Tibial artery (tissue), 4 donors: ENCODE measurements around the gene XPO1.

Experiments used
- DNase-seq, 2 donors: peaks; one replicate each; pipeline ENCODE4 v3.0.0-alpha.2; 2019
- H3K27ac ChIP-seq, 2 donors: fragments of 200-600 bp; sonication (generic) in 1 of 2; 1 replicate in 1 of 2; 2 replicates in 1 of 2; pipeline ENCODE4 v1.5.1; 2018 to 2019; ENCODE audit warnings: mild to moderate bottlenecking in 1 of 2
- H3K27me3 ChIP-seq, 2 donors: fragments of 200-600 bp; sonication (generic) in 1 of 2; one replicate each; pipeline versions ENCODE4 v1.5.1 to v1.6.0; 2016 to 2019
- H3K36me3 ChIP-seq, 3 donors: fragments of 200-600 bp; sonication (generic) in 2 of 3; one replicate each; pipeline ENCODE4 v1.5.1; 2016 to 2019; ENCODE audit warnings: mild to moderate bottlenecking in 2 of 3
- H3K4me1 ChIP-seq, 4 donors: fragments of 200-600 bp; sonication (generic) in 2 of 4; 1 replicate in 3 of 4; 2 replicates in 1 of 4; pipeline ENCODE4 v1.5.1; 2016 to 2019
- H3K4me3 ChIP-seq, 2 donors: fragments of 200-600 bp; sonication (generic) in 1 of 2; 1 replicate in 1 of 2; 2 replicates in 1 of 2; pipeline ENCODE4 v1.5.1; 2018 to 2019; ENCODE audit warnings: mild to moderate bottlenecking in 2 of 2
- H3K9me3 ChIP-seq, 3 donors: fragments of 200-600 bp; sonication (generic) in 1 of 3; one replicate each; pipeline ENCODE4 v1.5.1; 2016 to 2019
- intact Hi-C: fragments of 100-400 bp; cut with DNase I; formaldehyde crosslinking; loops from one replicate; pipeline ENCODE4 v1.15.0; 2023; ENCODE audit warnings: low total_unique reads
- TF ChIP-seq, protein P1 (sequence below), 2 experiments: fragments of 200-600 bp in 1 of 2; fragments of 450-650 bp in 1 of 2; IDR thresholded peaks; one replicate each; pipeline ENCODE4 v1.5.1; 2017 to 2019; ENCODE audit warnings: antibody characterized with exemption in 2 of 2, mild to moderate bottlenecking in 1 of 2, moderate library complexity in 1 of 2

XPO1 gene

DNA sequence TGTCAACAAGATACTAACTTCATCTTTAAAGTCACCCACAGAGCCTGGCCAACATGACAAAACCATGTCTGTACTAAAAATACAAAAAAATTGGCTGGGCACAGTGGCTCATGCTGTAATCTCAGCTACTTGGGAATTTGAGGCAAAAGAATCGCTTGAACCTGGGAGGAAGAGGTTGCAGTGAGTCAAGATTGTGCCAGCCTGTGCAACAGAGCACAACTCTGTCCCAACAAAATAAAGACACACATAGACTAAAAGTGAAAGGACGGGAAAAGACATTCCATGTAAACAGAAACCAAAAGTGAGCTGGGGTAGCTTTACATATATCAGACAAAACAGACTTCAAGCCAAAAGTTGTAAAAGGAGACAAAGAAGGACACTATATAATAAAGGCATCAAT lies 102.1 kb downstream of the XPO1 start:
- intact Hi-C loops, result no loop called here
- H3K27ac ChIP-seq, result no peak overlapping the region
- TF ChIP-seq, protein P1, sequence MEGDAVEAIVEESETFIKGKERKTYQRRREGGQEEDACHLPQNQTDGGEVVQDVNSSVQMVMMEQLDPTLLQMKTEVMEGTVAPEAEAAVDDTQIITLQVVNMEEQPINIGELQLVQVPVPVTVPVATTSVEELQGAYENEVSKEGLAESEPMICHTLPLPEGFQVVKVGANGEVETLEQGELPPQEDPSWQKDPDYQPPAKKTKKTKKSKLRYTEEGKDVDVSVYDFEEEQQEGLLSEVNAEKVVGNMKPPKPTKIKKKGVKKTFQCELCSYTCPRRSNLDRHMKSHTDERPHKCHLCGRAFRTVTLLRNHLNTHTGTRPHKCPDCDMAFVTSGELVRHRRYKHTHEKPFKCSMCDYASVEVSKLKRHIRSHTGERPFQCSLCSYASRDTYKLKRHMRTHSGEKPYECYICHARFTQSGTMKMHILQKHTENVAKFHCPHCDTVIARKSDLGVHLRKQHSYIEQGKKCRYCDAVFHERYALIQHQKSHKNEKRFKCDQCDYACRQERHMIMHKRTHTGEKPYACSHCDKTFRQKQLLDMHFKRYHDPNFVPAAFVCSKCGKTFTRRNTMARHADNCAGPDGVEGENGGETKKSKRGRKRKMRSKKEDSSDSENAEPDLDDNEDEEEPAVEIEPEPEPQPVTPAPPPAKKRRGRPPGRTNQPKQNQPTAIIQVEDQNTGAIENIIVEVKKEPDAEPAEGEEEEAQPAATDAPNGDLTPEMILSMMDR (IDR thresholded peaks at IDR 0.05), result no peak
- H3K4me1 ChIP-seq, result peaks cover 0 to 53% (median 25%) of the 10 kb centered on the region in 4 donors
- H3K4me3 ChIP-seq, result no peak overlapping the region
- H3K27me3 ChIP-seq, result no peaks in the 10 kb centered on the region
- H3K36me3 ChIP-seq, result no peaks in the 10 kb centered on the region
- H3K9me3 ChIP-seq, result no peaks in the 10 kb centered on the region
- no peak for DNase-seq

DNA sequence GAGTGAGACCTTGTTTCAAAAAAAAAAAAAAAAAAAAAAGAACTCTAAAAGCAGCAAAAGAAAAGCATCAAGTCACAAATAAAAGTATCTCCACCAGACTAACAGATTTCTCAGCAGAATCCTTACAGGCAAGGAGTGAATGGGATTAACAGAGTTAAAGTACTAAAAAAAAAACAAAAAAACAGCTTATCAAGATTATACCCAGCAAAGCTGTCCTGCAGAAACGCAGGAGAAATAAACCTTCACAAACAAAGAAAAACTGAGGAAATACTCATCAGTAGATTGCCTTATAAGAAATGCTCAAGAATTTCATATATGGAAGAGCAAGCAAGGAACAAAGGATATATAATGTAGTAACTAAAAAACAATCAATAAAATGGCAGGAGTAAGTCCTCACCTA lies 102.9 kb downstream of the XPO1 start:
- DNase-seq, result no peak
- peaks cover 0 to 47% (median 27%) of the 10 kb centered on the region in 4 donors for H3K4me1 ChIP-seq
- H3K27me3 ChIP-seq, result no peaks in the 10 kb centered on the region
- H3K9me3 ChIP-seq, result no peaks in the 10 kb centered on the region
- H3K36me3 ChIP-seq, result no peaks in the 10 kb centered on the region
- H3K4me3 ChIP-seq, result no peak overlapping the region
- TF ChIP-seq, protein P1 (IDR thresholded peaks at IDR 0.05), result no peak
- no peak overlapping the region for H3K27ac ChIP-seq
- intact Hi-C loops, result no loop called here

DNA sequence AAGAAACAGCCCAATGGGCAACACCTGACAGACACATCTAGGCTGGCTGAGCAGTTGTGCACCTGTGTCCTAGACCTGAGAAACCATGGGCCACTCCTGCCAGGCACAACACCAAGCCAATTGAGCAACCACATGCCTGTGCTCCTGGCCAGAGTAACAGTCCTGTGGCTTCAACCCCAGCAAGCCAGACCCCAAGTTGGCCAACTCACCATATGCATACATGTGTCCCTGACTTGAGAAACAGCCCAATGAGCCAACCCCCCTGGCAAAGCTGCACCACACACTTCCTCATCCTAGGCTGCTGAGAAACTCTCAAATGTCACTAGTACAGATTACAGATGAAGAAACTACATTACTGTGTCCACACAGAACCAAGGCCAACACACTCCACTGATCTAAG lies 103.8 kb downstream of the XPO1 start:
- intact Hi-C loops, result no loop called here
- H3K4me1 ChIP-seq, result peaks cover 0 to 37% (median 24%) of the 10 kb centered on the region in 4 donors

DNA sequence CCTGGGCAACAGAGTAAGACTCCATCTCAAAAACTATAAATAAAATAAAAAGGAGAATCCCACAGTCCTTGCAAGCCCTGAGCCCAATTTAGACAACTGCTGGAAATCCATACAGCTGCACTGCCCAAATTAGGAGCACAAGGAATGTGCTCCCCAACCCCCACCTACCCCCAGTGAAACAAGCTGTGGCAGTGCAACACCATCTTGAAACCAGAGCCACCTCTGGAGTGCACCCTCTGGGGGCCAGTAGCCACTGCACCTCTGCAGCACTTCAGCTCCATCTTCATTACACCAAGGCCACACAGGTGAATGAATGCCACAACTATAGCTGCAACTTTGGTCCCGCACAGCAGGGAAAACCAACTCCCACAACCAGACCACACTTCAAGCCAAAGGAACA lies 104.5 kb downstream of the XPO1 start:
- H3K27ac ChIP-seq, result no peak overlapping the region
- TF ChIP-seq, protein P1 (IDR thresholded peaks at IDR 0.05), result no peak
- peaks cover 0 to 32% (median 22%) of the 10 kb centered on the region in 4 donors for H3K4me1 ChIP-seq
- no peak overlapping the region for H3K4me3 ChIP-seq
- intact Hi-C loops, result no loop called here
- H3K27me3 ChIP-seq, result no peaks in the 10 kb centered on the region
- no peak for DNase-seq
- no peaks in the 10 kb centered on the region for H3K9me3 ChIP-seq
- no peaks in the 10 kb centered on the region for H3K36me3 ChIP-seq

More for the DNA sequence above, 103.8 kb downstream of the XPO1 start:
- no peaks in the 10 kb centered on the region for H3K9me3 ChIP-seq
- no peak for DNase-seq
- TF ChIP-seq, protein P1 (IDR thresholded peaks at IDR 0.05), result no peak
- H3K4me3 ChIP-seq, result no peak overlapping the region
- H3K27ac ChIP-seq, result no peak overlapping the region
- no peaks in the 10 kb centered on the region for H3K27me3 ChIP-seq
- no peaks in the 10 kb centered on the region for H3K36me3 ChIP-seq

DNA sequence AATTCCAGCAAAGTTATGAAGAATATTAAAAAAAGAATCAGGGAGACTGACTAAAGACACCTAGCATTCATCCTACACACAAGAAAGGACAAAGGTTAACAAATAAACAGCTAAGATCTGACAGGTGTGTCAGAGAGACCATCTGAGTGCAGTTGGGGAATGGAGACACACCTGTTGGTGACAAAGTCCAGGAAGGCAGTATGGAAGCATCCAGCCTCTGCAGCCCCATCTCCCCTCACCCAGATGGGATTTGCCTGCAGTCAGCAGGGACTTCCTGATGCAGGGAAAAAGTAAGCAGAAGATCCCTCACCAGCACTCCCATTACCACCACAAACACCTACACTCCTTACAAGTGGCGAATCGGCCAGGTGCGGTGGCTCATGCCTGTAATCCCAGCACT lies 105.2 kb downstream of the XPO1 start:
- H3K36me3 ChIP-seq, result no peaks in the 10 kb centered on the region
- H3K9me3 ChIP-seq, result no peaks in the 10 kb centered on the region
- H3K4me1 ChIP-seq, result peaks cover 0 to 32% (median 22%) of the 10 kb centered on the region in 4 donors
- TF ChIP-seq, protein P1 (IDR thresholded peaks at IDR 0.05), result no peak
- intact Hi-C loops, result no loop called here
- no peaks in the 10 kb centered on the region for H3K27me3 ChIP-seq
- no peak for DNase-seq
- H3K4me3 ChIP-seq, result no peak overlapping the region
- H3K27ac ChIP-seq, result no peak overlapping the region

DNA sequence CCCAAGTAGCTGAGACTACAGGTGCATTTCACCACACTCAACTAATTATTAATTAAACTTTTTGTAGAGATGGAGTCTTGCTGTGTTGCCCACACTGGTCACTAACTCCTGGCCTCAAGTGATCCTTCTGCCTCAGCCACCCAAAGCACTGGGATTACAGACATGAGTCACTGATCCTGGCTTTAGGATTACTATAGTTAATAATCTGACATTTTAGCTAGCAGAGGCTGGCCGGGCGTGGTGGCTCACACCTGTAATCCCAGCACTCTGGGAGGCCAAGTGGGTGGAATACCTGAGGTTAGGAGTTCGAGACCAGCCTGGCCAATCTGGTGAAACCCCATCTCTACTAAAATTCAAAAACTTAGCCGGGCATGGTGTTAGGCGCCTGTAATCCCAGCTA lies 106.8 kb downstream of the XPO1 start:
- H3K4me1 ChIP-seq, result peaks cover 0 to 37% (median 25%) of the 10 kb centered on the region in 4 donors
- no peak overlapping the region for H3K4me3 ChIP-seq
- DNase-seq, result no peak
- H3K27me3 ChIP-seq, result no peaks in the 10 kb centered on the region
- intact Hi-C loops, result no loop called here
- H3K9me3 ChIP-seq, result no peaks in the 10 kb centered on the region
- no peak overlapping the region for H3K27ac ChIP-seq
- TF ChIP-seq, protein P1 (IDR thresholded peaks at IDR 0.05), result no peak
- no peaks in the 10 kb centered on the region for H3K36me3 ChIP-seq
